Activated T-helper 2 cell treated with anti-CD3 and anti-CD28 coated beads, Interferon-gamma antibody, Interleukin-2, Interleukin-4, amounts not matched to agents 10 μg/mL and 5 μg/mL and 100 μg/mL, durations not matched to agents 14 hours and 24 hours and 36 hours (primary cell): ENCODE results near the gene RNF187. TPM values are rescaled to one million over a fixed set of nuclear protein-coding genes. Genes with fewer than 3 reads are reported as not detected.

Experiments used
- DNase-seq: peaks from one replicate; pipeline ENCODE4 v3.0.0; 2021; ENCODE audit warnings: low spot score
- H3K27ac Mint-ChIP-seq: one replicate; pipeline ENCODE4 v1.8.0; 2021; ENCODE audit warnings: mixed read lengths
- H3K27me3 Mint-ChIP-seq: one replicate; pipeline ENCODE4 v1.8.0; 2021; ENCODE audit warnings: low read depth, mixed read lengths
- H3K36me3 Mint-ChIP-seq: one replicate; pipeline ENCODE4 v1.8.0; 2021; ENCODE audit warnings: low read depth, mixed read lengths
- H3K4me1 Mint-ChIP-seq: one replicate; pipeline ENCODE4 v1.8.0; 2021; ENCODE audit warnings: low read depth, mixed read lengths
- H3K4me3 Mint-ChIP-seq: one replicate; pipeline ENCODE4 v1.8.0; 2021; ENCODE audit warnings: low read depth, mild to moderate bottlenecking, moderate library complexity, mixed read lengths
- H3K9me3 Mint-ChIP-seq: one replicate; pipeline ENCODE4 v1.8.0; 2021; ENCODE audit warnings: mixed read lengths
- intact Hi-C: fragments of 100-400 bp; cut with micrococcal nuclease; formaldehyde crosslinking; loops from one replicate; pipeline ENCODE4 v1.15.1; 2023
- total RNA-seq: library from RNA; stranded (reverse); gene quantifications from 2 replicates; pipeline ENCODE4 v1.2.3, GENCODE V29; 2022

RNF187 gene
- total RNA-seq, 1 donor from 2014 or later = 146 TPM

GRCh38 chr1:228510101-228510802, 23.1 kb downstream of the RNF187 start:
- Mint-ChIP-seq H3K36me3 (no peaks in the 10 kb centered on the region), H3K4me3 (no peak overlapping the region), H3K27ac (no peak overlapping the region), H3K9me3 (no peaks in the 10 kb centered on the region), H3K4me1 (peaks cover 22% of the 10 kb centered on the region), H3K27me3 (peaks cover 20% of the 10 kb centered on the region)
- no peak for DNase-seq
- intact Hi-C loops = no loop called here

- peaks cover 22% of the 10 kb centered on the region for H3K4me1 Mint-ChIP-seq
- no peaks in the 10 kb centered on the region for H3K36me3 Mint-ChIP-seq
- H3K4me3 Mint-ChIP-seq = no peak overlapping the region
- H3K27ac Mint-ChIP-seq = no peak overlapping the region
- H3K9me3 Mint-ChIP-seq = no peaks in the 10 kb centered on the region
- peaks cover 23% of the 10 kb centered on the region for H3K27me3 Mint-ChIP-seq
- intact Hi-C loops = no loop called here
- DNase-seq = no peak
These were observed 23.7 kb downstream of the RNF187 start for GRCh38 chr1:228510803-228511413.

- intact Hi-C loops = no loop called here
- H3K4me3 Mint-ChIP-seq = no peak overlapping the region
- no peak for DNase-seq
- no peak overlapping the region for H3K27ac Mint-ChIP-seq
- H3K9me3 Mint-ChIP-seq = no peaks in the 10 kb centered on the region
- peaks cover 27% of the 10 kb centered on the region for H3K27me3 Mint-ChIP-seq
- peaks cover 22% of the 10 kb centered on the region for H3K4me1 Mint-ChIP-seq
- H3K36me3 Mint-ChIP-seq = no peaks in the 10 kb centered on the region
These were observed 24.6 kb downstream of the RNF187 start for GRCh38 chr1:228511546-228512445.

GRCh38 chr1:228512781-228513198, 25.6 kb downstream of the RNF187 start:
- H3K27me3 Mint-ChIP-seq = peaks cover 32% of the 10 kb centered on the region
- H3K4me3 Mint-ChIP-seq = no peak overlapping the region
- DNase-seq = no peak
- no peaks in the 10 kb centered on the region for H3K9me3 Mint-ChIP-seq
- peaks cover 22% of the 10 kb centered on the region for H3K4me1 Mint-ChIP-seq
- intact Hi-C loops = no loop called here
- no peaks in the 10 kb centered on the region for H3K36me3 Mint-ChIP-seq
- no peak overlapping the region for H3K27ac Mint-ChIP-seq

DNA sequence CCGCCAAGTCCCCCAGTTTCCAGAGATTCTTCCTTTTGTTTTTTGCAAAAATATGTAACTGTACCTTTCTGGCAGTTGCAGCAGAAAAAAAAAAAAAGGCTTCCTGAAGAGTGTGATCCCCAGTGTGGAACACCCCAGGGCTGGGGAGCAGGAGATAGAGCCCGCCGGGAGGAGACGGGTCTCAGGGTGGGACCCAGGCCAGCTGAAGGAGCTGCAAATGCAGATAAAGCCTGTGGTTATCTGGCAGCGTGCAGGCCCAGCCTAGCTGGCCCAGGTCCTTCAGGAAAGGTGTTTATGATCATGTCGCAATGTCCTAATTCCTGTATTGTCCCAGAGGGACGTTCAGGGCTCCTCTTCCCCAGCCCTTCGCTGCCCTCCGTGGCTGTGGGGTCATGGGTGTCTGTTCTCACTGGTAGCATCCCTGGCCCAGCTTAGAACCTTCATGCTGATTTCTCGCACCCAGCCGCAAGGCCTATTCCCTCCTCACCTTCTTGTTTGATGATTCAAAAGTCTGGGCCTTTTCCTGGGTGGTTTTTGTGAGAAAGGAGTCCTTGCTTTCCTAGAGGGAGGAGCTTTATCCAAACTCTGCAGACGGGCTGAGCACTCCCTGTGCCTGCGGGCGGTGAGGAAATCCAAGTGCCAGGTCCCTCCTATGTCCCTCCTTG, 26.2 kb downstream of the RNF187 start:
- H3K4me1 Mint-ChIP-seq = peaks cover 22% of the 10 kb centered on the region

DNA sequence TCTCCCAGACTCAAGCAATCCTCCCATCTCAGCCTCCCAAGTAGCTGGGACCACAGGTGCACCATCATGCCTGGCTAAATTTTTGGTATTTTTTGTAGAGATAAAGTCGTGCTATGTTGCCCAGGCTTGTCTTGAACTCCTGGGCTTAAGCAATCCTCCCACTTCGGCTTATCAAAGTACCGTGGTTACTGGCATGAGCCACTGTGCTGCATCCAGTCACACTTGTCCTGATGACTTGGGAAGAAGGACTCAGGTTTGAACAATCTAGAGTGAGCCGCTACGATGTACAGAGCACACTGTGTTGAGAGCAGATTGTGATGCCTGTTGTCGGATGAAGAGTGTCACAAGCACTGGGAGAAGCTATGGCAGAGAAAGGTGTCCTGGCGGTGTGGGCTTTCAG, 27.2 kb downstream of the RNF187 start:
- intact Hi-C loops = loop anchor here (2.0 kb wide), 1 partner anchor 384 kb away; no protein-coding TSS in a partner anchor
- Mint-ChIP-seq H3K4me3 (no peak overlapping the region), H3K27me3 (peaks cover 41% of the 10 kb centered on the region), H3K27ac (no peak overlapping the region), H3K9me3 (no peaks in the 10 kb centered on the region), H3K36me3 (no peaks in the 10 kb centered on the region), H3K4me1 (peaks cover 14% of the 10 kb centered on the region)
- no peak for DNase-seq

More for the DNA sequence above, 26.2 kb downstream of the RNF187 start:
- H3K4me3 Mint-ChIP-seq = no peak overlapping the region
- H3K9me3 Mint-ChIP-seq = no peaks in the 10 kb centered on the region
- intact Hi-C loops = no loop called here
- no peak for DNase-seq
- peaks cover 37% of the 10 kb centered on the region for H3K27me3 Mint-ChIP-seq
- no peaks in the 10 kb centered on the region for H3K36me3 Mint-ChIP-seq
- H3K27ac Mint-ChIP-seq = no peak overlapping the region

DNA sequence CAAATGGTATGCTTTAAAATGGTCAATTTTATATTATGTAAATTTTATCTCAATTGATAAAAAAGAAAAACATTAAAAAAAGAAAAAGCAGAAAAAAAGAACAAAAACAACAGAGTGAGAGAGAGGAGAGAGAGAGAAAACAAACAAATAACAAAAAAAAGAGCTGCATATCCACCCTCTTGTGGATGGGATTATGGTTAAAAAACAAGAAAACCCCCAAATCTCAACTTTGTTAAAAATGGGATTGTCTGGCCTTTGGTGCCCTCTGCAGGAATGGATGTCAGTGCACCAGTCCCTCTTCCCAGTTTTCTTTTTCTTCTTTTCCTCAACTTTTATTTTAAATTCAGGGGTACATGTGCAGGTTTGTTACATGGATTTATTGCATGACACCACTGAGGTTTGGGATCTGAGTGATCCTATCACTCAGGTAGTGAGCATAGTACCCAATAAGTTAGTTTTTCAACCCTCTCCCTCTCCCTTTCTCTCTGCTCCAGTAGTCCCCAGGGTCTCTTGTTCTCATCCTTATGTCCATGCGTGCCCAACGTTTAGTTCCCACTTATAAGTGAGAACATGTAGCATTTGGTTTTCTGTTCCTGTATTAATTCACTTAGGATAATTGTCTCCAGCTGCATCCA, 28.1 kb downstream of the RNF187 start:
- H3K27me3 Mint-ChIP-seq = peaks cover 46% of the 10 kb centered on the region

GRCh38 chr1:228517655-228518054, 30.5 kb downstream of the RNF187 start:
- no peak overlapping the region for H3K4me3 Mint-ChIP-seq
- intact Hi-C loops = no loop called here

More for the DNA sequence above, 28.1 kb downstream of the RNF187 start:
- no peak for DNase-seq
- H3K4me1 Mint-ChIP-seq = peaks cover 12% of the 10 kb centered on the region
- no peaks in the 10 kb centered on the region for H3K9me3 Mint-ChIP-seq
- intact Hi-C loops = loop anchor here (1.0 to 2.0 kb wide), 4 partner anchors 14 to 385 kb away; no protein-coding TSS in a partner anchor
- no peak overlapping the region for H3K27ac Mint-ChIP-seq
- H3K36me3 Mint-ChIP-seq = no peaks in the 10 kb centered on the region
- H3K4me3 Mint-ChIP-seq = no peak overlapping the region

GRCh38 chr1:228527596-228527995, 40.4 kb downstream of the RNF187 start:
- H3K4me3 Mint-ChIP-seq = no peak overlapping the region
- intact Hi-C loops = no loop called here
- peaks cover 3% of the 10 kb centered on the region for H3K36me3 Mint-ChIP-seq
- peaks cover 9% of the 10 kb centered on the region for H3K27me3 Mint-ChIP-seq
- no peak for DNase-seq
- peaks cover 9% of the 10 kb centered on the region for H3K9me3 Mint-ChIP-seq
- H3K4me1 Mint-ChIP-seq = no peaks in the 10 kb centered on the region
- no peak overlapping the region for H3K27ac Mint-ChIP-seq

More at GRCh38 chr1:228517655-228518054, 30.5 kb downstream of the RNF187 start:
- Mint-ChIP-seq H3K27ac (no peak overlapping the region), H3K36me3 (no peaks in the 10 kb centered on the region), H3K9me3 (no peaks in the 10 kb centered on the region), H3K27me3 (peaks cover 40% of the 10 kb centered on the region), H3K4me1 (peaks cover 5% of the 10 kb centered on the region)
- no peak for DNase-seq

DNA sequence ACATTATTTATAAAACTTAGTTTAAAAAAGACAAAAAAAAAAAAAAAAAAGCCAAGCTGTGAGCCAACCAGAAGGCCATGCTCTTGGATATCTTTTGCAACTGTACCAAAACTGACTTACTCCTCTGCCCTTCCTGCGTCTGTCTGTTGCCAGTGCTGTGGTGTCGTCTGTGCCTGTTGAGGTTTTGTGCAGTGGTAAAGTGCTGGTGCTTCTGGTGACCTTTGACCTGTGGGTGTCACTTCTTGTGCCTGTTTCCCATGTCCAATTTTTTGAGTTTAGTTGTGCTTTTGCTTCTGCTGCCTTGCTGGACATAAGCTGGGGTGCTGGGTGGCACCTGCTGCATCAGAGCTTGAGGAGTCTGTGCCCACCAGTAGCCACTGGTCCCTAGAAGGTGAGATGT, 41.4 kb downstream of the RNF187 start:
- DNase-seq = no peak
- intact Hi-C loops = no loop called here
- Mint-ChIP-seq H3K4me3 (no peak overlapping the region), H3K36me3 (peaks cover 1% of the 10 kb centered on the region), H3K27ac (no peak overlapping the region), H3K9me3 (peaks cover 7% of the 10 kb centered on the region), H3K4me1 (no peaks in the 10 kb centered on the region), H3K27me3 (peaks cover 7% of the 10 kb centered on the region)

GRCh38 chr1:228530086-228530758, 43.0 kb downstream of the RNF187 start:
- Mint-ChIP-seq H3K36me3 (no peaks in the 10 kb centered on the region), H3K4me3 (no peak overlapping the region), H3K27me3 (peaks cover 4% of the 10 kb centered on the region), H3K27ac (no peak overlapping the region), H3K4me1 (no peaks in the 10 kb centered on the region), H3K9me3 (peaks cover 4% of the 10 kb centered on the region)
- no peak for DNase-seq
- intact Hi-C loops = no loop called here
